Cortex of kidney (tissue), 1 donor: ENCODE measurements around the gene CREB3L2.

Source experiments
- DNase-seq: peaks from one replicate; lab custom pipeline; 2025; lab: John Stamatoyannopoulos, UW

Gene CREB3L2

DNA sequence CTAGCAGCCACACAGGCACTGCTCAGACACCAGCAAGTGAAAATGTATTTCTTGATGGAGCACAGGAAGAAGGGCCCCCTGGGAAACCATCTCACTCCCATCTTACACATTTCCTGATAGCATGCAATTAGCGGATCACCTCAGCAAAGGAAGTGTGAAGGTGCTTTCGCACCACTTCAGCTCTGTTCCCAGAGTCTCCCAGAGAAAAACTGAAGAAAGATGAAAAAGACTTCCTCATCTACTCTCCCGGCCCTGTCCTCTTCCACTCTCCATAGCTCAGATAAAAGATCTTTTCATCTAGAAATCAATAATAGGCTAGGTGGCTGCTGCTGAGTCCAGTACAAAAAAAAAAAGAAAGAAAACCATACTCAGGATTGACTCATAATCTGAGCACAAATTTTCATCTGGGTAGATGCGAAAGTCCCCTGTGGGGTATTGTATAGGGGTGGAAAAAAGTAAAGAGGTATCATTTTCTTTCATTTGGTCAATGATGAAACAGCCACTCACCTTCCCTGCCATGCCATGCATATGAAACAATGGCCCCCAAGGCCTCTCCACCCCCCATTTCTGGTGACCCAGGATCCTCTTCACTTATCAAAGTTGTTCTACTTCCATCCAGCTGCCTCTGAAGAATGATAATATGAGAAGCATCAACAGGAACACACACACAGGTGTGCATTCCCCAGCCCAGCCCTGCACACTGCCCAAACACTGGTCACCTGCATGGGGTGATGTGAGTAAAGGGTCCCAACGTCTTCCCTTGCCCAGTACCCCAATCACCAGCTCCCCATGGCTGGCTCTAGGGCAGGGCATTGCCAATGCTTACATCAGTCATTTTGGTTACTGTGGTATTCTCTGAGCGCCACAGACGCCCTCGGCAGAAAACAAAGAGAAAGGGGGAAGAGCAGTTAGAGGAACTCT, 106.3 kb downstream of the CREB3L2 start:
- DNase-seq = no peak

DNA sequence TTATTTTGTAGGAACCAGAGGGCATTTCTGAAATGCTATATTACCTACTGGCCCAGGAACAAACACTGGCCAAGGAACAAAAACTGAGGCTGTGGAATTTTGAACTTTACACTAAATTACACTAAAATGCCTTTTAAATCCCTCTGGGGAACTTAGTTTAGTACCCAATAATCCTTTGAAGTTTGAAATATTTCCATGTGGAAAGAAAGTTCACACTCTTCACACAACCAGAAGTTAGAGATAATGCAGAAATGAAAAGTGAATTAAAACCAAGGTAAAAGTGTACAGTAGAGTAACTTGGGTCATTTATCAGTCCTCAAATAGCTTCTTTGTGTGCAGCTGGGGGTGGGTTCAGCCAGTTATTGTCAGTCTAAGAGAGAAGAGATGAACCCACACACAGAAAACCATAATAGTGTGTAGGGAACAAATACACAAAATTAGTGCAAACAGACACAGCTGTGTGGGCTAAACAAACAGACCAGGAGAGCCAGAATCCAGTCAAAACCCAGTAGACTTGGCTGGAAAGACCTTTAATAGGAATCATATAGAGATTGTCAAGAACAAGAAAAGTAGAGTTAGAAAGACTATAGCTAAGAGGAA, 108.6 kb downstream of the CREB3L2 start:
- DNase-seq = no peak

DNA sequence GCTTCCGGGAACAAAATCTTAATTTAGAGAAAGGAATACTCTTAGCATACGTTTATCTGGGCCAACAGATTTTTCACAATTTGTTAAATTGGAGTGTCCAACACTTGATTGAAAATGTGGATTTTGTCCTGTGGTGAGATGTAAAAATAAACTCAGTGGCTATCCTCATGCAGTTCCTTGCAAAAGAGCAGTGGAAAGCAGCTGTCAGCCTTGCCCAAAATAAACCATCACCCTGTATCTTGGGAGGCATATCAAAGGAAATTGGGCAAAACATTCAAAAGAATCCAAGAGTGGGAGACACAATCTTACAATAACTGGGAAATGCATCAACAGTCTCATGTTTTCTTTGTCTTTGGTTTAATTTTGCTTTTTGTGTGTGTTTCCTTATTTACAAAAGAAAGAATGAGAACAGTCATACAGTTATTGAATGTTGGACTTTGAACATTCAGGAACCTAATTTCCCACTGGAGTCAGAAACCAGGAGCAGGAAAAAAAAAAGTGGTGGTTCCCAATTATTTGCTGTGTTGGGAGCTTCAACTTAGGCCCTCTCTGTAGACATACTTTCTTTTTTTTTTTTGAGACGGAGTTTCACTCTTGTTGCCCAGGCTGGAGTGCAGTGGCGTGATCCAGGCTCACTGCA, 110.8 kb downstream of the CREB3L2 start:
- no peak for DNase-seq

DNA sequence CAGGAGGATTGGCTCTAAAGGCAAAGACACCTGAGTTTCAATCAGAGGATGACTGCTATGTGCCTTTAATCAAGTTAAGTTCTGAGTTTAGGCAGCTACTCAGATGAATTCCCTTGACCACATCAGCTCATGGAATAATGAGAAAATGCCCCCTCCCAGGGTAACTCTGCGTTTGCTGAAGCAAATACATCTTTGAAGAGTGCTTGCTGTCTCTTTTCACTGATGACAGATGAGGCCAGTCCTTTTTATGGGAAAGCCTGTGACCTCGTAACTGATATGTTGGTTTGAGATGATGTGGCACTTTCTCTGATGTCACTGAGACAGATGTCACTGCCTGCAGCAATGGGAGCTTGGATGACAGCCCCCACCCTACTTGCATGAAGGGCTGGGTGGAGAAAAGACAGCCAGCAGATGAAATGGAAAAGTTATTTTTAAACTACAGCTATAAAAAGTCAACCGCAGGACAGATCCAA, 111.4 kb downstream of the CREB3L2 start:
- no peak for DNase-seq

DNA sequence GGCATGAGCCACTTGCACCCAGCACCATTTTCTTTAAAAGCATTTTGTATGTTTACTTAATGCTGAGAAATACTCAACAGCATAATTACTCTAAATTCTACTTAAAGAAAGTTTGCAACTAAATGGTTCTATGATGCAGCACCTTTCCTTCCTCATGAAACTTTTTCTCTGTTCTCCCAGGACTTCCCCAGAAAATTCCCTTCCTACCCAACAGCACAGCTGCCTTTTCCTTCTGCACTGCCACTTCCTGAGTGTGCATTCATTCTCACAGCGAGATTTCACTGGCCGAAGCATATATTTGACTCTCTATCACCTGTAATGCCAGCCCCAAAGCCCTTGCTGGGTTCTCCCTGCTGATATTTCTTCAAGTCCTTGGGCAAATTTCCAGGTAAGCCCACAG, 113.6 kb downstream of the CREB3L2 start:
- DNase-seq = no peak

DNA sequence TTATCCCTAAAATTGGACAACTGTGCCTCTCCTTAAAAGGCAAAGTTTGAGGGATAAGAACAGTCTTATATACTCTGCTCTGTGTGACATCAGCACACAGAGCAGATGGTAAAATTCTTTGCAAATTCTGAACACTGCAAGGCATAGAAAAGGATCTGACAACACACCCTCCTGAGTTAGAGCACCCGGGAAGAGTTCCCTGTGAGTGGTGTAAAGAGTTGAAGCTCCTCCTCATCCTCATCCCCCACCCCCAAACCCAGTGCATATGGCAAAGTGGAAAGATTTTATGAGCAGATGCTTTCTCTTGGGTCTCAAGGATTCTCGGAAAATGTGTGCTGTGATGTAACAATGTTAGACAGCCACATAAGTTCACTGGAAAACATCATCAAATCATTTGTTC, 115.1 kb downstream of the CREB3L2 start:
- DNase-seq = no peak

DNA sequence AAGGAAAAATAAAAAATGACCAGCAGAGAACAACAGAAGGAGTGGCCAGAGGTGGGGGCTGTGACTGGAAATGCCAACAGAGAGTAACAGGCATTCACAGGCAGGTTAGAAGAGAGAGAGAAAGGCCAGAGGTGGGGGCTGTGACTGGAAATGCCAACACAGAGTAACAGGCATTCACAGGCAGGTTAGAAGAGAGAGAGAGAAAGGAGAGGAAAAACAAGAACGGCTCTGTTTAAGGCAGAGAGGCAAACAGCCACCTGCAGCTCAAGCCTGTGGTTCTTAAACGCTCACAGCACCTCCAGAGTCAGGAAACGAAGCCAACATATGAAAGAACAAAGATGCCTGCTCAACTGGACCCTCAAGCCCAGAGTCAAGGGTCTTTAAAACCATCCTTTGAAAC, 115.6 kb downstream of the CREB3L2 start:
- no peak for DNase-seq

DNA sequence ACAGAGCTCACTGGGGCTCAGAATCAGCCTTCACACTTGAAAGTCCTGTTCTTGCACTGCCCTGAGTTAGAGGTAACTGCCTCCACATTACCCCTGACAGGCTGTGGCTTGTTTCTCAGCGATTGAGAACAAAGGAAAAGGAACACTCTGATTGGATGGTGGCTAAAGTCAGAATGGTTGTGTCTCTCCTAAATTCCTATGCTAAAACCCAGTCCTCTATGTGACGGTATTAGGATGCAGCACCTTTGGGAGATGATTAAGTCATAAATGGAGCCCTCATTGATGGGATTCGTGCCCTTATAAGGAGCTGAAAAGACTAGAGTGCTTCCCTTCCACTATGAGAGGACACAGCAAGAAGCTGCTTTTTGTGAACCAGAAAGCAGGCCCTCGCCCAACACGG, 116.2 kb downstream of the CREB3L2 start:
- DNase-seq = no peak

DNA sequence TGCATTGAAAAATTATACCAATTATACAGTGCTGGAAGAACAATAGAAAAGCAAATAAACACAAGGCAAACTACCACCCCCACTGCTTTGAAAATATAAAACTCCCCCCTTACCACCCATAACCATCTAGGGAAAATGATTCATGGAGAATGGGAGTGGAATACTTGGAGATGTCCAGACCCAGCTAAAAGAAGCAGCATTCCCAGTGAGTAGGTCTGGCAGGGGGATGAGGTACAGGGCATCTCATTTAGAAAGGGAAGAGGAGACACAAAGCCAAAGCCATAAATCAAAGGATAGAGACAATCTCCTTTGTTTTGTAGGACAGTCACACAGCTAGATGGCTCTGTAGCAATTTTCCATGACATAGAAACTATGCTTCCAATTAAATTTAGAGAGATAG, 119.1 kb downstream of the CREB3L2 start:
- no peak for DNase-seq

DNA sequence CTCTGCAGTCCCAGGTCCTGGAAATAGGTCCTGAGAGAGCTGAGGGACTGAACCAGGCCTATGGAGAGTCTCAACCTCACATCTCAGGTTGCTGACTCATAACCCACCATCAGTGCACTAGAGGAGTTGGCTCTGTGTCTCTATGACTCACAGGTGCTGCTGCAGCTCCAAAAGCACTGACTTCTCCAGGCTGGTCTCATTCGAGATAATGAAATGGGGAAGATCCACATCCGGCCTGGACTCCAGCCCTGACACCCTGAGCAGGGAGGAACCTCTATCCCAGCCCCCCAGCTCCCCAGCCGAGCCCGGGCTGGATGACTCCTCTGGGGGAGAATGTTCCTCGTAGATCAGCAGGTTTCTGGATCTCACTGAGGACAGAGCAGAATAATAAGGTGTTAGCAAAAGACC, 119.6 kb downstream of the CREB3L2 start:
- no peak for DNase-seq

DNA sequence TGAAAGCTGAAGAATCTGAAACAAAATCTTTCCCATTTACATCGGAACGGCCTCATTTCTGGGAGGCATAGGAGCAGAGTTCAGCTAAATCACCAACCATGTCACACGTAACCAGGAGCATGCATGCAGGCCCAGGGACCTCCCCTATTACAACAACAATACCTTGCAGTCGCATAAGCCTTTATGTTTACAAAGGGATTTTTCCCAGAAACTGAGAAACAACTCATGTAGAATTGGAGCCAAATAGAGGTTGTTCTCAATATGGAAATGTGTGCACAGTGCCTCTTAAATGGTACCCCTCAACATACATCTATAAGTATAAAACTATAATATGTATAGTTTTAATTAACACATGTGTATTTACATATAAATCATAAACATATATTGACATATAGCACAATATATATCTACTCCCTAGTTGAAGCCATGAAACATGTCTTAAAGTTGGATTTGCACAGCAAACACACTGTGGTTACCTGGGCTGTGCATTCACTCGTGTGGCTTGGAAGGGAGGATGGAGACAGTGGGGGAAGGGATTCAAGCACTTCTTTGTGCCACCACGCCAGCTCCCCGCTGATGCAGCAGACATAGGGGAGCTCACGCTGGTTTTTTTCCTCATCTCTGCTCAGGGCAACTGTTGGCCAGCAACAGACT, 120.2 kb downstream of the CREB3L2 start:
- DNase-seq = no peak

DNA sequence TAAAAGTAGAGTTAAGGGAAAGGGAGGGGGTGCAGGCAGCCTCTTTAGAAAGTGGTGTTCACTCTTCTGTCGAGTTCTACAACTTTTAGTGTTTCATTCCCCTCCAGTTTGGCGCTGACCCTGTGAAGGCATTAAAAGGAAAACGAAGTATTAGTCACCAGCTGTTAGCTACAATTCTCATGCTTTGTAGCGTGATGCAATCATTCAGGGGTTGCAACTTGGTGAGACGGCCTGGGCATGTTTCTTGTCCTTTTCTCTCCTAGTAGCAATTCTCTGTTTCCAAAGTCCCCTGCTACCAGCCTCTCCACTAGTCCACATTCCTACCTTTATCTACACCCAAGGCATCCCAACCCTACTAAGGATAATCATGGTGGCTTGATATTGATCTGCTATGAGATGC, 121.5 kb downstream of the CREB3L2 start:
- DNase-seq = no peak

DNA sequence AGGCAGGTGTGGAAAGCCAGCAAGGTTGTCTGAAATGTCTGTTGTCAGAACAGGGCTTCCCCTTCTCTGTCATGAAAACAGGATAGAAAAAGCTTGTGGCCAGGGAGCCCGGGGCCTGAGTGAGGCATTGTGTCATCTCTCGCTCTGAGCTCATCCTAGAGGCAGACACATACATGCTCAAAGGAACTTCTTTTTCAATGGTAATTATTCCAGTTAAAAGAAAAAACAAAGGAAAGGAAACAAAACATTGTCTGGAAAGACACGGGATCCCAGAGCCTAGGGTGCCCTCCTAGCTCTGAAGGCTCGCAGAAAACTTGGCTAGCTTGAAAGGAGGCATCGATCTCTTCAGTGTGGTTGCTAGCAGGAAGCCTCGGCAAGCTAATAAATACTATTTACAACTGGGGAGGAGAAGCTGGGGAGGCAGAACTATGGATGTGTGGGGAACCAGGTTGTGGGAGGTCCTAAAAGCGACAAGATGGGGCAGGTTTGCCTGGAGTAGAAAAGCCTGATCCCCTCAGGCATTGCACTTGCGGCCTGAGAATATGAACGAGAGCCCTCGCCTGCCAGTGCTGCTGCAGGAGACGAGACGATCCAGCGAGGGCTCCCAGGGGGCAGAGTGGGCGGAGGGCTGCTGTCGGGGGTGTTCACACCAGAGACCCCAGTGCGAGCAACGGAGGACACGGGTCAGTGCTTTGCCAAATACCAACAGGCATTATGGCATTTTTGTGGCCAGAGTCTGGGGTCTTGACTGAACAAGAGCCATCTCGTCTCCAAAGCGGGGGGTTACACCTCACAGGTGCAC, 122.3 kb downstream of the CREB3L2 start:
- DNase-seq = no peak

DNA sequence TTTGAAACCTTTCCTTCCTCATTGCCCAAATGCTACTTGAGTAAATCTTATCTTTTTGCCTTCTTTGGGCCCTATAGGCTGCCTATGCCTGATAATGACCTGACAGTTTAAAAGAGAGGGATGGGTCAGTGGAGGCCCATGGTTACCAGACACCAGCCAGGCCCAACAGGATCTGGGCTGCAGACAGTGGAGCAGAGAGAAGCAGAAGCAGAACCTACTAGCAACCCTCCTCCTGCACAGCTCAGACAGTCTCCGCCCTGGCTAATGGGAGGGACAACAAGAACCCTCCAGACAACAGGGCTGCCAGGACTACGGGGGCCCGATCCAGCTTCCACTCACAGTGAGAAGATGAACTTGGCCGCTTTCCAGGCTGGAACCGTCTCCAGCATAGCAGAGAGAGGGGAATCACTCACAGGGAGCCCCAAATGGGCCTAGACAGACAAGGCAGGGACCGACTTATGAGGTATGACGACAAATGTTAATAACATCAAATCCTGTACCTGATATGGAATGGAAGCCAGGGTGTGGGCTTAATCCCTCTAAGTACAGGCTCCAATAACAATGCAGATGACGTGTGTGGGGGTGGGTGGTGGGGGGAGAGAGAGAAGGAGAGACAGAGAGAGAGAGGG, 123.4 kb downstream of the CREB3L2 start:
- no peak for DNase-seq

DNA sequence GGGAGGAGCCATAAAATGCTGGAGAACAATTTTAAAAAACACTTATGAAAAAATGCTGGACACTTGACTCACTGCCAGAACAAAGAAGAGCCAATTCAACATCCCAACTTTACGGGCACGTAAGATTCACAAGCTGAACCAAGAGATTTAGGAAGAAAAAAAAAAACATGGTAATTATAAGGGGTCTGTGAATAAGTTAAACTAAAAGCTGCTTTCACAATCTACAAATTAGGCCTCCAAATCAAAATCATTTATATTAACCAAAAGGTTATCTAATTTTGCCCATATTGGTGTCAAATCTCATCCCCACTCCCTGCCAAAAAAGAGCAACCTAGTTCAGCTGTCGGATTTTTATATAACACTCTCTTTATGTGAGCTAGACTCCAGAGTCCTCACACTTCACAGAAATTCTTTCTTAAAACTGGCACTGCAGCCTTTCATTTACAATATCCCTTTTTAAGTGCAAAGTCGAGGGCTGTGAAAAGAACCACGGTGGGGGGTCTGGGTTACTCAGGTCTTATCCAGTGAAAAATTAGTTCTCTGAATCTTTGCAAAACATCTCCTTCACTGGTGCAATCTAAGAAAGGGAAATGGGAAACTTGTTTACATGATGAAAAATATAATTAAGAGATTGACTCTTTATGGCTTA, 124.7 kb downstream of the CREB3L2 start:
- DNase-seq = no peak

DNA sequence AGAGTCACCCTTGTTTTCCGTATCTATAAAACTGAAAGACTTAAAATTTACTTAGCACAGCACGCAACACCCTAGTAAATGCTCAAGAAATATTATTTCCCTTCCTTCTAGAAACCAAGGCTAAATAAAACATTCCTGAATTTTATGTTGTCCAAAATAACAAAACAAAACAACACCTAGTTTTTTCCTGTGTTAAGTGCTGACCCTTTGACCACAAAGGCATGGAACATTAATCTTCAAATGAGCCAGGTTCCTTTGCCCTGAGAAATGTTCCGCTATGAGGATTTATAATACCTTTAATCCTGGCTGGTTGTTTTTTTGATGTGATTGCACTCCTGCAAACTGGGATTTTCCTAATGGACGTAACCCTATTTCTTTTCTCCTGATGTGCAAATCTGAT, 126.1 kb downstream of the CREB3L2 start:
- DNase-seq = no peak

DNA sequence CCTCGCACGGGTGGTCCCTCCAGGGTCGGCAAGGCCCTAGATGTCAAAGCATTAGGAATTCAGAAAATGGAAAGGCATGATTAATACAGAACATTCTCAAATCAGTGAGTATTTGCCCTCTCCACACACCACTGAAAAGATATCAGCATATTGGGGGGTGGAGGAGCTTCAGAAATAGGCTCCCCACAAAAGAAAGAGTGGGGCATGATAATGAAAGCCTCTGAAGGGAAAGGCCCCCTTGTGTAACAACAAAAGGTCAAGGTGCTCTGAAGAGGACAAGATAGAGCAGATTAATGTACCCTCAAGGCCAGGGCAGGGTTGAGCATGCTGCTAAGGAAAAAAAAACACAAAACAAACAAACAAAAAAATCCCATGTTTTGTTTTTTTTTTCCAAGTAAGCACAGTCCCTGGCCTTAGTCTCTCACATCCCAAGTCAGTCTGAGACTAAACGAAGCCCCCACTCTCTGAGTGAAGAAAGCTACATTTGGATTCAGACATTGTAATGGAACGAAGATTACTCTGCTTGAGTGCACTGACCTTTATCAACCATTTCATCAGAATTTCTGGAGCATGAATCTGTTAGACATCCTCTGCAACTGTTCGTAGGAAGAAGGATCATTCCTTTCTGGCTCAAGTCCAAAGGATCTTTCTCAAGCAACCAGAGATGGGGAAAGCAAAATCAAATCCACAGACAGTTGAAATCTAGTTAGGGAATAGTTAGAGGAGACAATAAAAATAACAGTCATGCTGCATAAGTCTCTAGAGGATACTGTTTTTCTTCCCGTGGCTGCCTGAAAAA, 127.7 kb downstream of the CREB3L2 start:
- no peak for DNase-seq

DNA sequence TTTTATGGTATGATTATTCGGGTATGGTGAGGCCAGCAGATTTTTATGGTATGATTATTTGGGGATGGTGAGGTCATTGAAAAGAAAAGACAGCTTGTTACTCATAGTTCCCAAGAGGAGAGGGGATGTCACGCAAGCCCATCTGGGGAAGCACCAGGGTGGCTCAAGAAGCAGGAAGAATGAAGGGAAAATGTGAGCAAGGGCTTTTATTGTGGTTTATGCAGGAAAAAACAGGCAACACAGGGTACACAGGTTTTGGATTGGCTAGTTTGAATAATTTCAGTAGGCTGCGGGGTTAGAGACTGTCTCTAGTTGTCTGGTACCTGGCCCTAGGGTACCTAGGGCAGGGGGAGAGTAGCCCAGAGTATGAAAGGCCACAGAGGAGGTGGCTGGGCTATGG, 128.4 kb downstream of the CREB3L2 start:
- DNase-seq = no peak

DNA sequence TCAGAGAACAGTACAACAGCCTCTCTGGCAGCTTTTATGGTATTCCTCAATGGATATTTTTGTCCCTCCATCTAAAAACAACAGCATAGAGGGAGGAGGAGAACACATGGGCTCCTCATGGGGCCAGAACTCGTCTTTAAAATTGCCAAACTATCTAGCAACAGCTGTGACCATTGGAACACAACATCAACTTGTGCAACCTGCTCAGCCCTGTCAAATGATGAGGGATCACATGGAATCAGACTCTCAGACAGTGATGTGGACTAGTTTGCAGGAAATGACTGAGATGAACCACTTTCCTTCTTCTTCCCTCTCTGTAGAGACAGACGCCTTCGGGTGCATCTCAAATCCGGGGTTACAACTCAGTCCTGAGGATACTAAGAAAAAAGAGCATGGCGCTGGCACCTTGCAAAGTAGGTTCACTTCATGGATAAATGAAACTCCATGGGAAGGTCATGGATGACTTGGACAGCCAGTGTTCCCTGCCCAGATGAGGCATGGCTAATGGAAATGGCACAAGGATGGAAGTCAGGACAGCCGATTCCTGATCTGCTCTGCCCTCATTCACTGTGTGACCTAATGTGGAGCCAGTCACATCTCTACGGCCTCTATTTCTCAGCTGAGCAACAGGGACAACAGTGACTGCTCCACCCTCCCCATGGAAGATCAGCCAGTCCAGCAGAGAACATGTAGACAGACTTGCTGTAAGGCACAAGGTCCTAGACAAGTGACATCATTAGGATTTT, 130.5 kb downstream of the CREB3L2 start:
- DNase-seq = no peak
